Endothelial cell (in vitro differentiated cells): ENCODE data around the gene NTNG2. TPM values are rescaled to one million over a fixed set of nuclear protein-coding genes. Genes with fewer than 3 reads are reported as not detected.

Experiments
- DNase-seq: peaks from one replicate; pipeline ENCODE4 v3.0.0; 2021; ENCODE audit warnings: low spot score
- H3K27ac Mint-ChIP-seq: one replicate; pipeline ENCODE4 v1.8.0; 2021; ENCODE audit warnings: mixed read lengths, inconsistent platforms; ENCODE audit not compliant: unreplicated experiment
- H3K27me3 Mint-ChIP-seq: one replicate; pipeline ENCODE4 v1.8.0; 2021; ENCODE audit warnings: mild to moderate bottlenecking, moderate library complexity, mixed read lengths, inconsistent platforms; ENCODE audit not compliant: unreplicated experiment
- H3K36me3 Mint-ChIP-seq: one replicate; pipeline ENCODE4 v1.8.0; 2021; ENCODE audit warnings: mild to moderate bottlenecking, low read depth, mixed read lengths, inconsistent platforms; ENCODE audit not compliant: unreplicated experiment
- H3K4me1 Mint-ChIP-seq: one replicate; pipeline ENCODE4 v1.8.0; 2021; ENCODE audit warnings: mild to moderate bottlenecking, mixed read lengths, inconsistent platforms; ENCODE audit not compliant: unreplicated experiment
- H3K4me3 Mint-ChIP-seq: one replicate; pipeline ENCODE4 v1.8.0; 2021; ENCODE audit warnings: mild to moderate bottlenecking, mixed read lengths, inconsistent platforms; ENCODE audit not compliant: unreplicated experiment
- H3K9me3 Mint-ChIP-seq: one replicate; pipeline ENCODE4 v1.8.0; 2021; ENCODE audit warnings: mixed read lengths, inconsistent platforms; ENCODE audit not compliant: unreplicated experiment
- total RNA-seq: library from RNA; stranded (reverse); fragmentation: NEBNext Ultra II Directional; extraction: Animal tissue kit (Norgen Biotek cat#: 25700); gene quantifications from one replicate; pipeline ENCODE4 v1.2.1, GENCODE V29; 2021; ENCODE audit not compliant: unreplicated experiment
- TF ChIP-seq, protein P1 (sequence below): fragments of 200-600 bp; sonication (generic); IDR thresholded peaks from one replicate; pipeline ENCODE4 v1.5.0; 2021; ENCODE audit warnings: antibody characterized with exemption; ENCODE audit not compliant: unreplicated experiment

Gene NTNG2
- total RNA-seq, 1 donor from 2014 or later = 0.38 TPM

DNA sequence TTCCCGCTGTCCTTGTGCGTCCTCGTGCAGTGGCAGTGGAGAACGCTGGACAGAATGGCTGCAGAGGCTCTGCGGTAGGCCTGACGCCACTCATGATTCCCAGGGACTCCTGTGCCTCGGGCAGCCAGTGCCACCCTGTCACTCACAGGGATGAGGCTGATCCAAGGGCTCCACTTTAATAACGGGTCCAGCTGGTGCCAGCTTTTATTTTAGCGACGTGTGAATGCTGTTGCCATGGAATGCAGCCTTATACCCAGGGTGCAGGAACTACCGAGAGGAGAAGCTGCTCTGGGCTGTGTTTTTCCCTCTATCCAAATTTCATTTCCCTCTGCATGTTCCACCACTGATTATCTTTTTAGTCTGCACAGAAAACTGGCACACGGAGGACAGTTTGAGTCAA is 15.8 kb upstream of the NTNG2 start:
- Mint-ChIP-seq H3K4me3 (no peak overlapping the region), H3K4me1 (peaks cover 8% of the 10 kb centered on the region), H3K27me3 (peaks cover 4% of the 10 kb centered on the region), H3K36me3 (peaks cover 3% of the 10 kb centered on the region), H3K9me3 (no peaks in the 10 kb centered on the region), H3K27ac (no peak overlapping the region)
- TF ChIP-seq, protein P1, sequence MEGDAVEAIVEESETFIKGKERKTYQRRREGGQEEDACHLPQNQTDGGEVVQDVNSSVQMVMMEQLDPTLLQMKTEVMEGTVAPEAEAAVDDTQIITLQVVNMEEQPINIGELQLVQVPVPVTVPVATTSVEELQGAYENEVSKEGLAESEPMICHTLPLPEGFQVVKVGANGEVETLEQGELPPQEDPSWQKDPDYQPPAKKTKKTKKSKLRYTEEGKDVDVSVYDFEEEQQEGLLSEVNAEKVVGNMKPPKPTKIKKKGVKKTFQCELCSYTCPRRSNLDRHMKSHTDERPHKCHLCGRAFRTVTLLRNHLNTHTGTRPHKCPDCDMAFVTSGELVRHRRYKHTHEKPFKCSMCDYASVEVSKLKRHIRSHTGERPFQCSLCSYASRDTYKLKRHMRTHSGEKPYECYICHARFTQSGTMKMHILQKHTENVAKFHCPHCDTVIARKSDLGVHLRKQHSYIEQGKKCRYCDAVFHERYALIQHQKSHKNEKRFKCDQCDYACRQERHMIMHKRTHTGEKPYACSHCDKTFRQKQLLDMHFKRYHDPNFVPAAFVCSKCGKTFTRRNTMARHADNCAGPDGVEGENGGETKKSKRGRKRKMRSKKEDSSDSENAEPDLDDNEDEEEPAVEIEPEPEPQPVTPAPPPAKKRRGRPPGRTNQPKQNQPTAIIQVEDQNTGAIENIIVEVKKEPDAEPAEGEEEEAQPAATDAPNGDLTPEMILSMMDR = no peak
- DNase-seq = no peak

DNA sequence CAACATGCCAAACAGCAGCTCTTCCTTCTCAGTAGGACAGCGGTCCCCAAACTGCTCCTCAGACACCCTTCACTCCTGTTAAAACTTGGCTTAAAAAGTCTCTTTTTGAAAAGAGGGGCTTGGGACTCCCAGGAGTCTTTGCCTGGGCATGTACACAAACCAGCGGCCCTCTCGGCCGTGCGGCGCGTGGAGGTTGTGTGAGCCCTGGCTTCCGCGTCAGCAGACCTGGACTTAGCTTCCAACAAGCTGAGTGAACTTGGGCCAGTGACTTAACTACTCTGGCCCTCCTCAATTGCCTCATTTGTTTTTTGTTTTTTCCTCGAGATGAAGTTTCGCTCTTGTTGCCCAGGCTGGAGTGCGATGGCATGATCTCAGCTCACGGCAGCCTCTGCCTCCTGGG is 15.3 kb upstream of the NTNG2 start:
- no peak for DNase-seq
- Mint-ChIP-seq H3K4me1 (peaks cover 3% of the 10 kb centered on the region), H3K9me3 (no peaks in the 10 kb centered on the region), H3K27me3 (peaks cover 4% of the 10 kb centered on the region), H3K27ac (no peak overlapping the region), H3K4me3 (no peak overlapping the region), H3K36me3 (peaks cover 3% of the 10 kb centered on the region)
- TF ChIP-seq, protein P1 = no peak

DNA sequence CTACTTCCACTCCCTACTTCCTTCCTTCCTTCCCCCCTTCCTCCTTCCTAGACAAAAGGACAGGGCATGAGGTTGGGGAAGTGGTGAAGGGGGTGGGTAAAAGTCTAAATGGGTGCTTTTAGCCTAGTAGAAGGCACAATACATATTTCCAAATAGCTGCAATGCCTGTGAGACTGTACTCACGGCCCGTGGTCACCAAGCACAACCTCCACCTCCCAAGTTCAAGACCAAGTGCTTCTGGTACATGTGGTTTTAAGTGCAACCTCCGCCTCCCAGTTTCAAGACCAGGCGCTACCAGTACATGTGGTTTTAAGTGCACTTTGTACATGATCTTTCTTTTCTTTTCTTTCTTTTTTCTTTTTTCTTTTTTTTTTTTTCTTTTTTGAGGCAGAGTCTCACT is 14.5 kb upstream of the NTNG2 start:
- H3K36me3 Mint-ChIP-seq = peaks cover 3% of the 10 kb centered on the region
- H3K4me3 Mint-ChIP-seq = no peak overlapping the region
- H3K4me1 Mint-ChIP-seq = no peaks in the 10 kb centered on the region
- TF ChIP-seq, protein P1 = no peak
- H3K27me3 Mint-ChIP-seq = peaks cover 4% of the 10 kb centered on the region
- H3K27ac Mint-ChIP-seq = no peak overlapping the region
- H3K9me3 Mint-ChIP-seq = no peaks in the 10 kb centered on the region
- DNase-seq = no peak

DNA sequence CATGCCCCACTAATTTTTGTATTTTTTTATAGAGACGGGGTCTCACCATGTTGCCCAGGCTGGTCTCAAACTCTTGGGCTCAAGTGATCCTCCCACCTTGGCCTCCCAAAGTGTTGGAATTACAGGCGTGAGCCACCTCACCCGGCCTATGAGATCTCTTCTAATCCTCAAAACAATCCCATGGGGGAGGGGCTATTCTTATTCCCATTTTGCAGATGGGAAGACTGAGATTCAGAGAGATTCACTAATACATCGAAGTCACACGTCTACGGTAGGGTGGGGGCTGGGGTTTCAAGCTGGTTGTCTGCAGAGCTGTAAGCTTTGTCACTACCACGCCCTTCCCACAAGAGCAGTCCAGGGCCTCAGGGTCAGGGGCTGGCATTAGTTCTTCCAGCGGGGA is 14.0 kb upstream of the NTNG2 start:
- DNase-seq = no peak
- no peaks in the 10 kb centered on the region for H3K36me3 Mint-ChIP-seq
- TF ChIP-seq, protein P1 = no peak
- H3K4me3 Mint-ChIP-seq = no peak overlapping the region
- no peak overlapping the region for H3K27ac Mint-ChIP-seq
- H3K4me1 Mint-ChIP-seq = no peaks in the 10 kb centered on the region
- H3K27me3 Mint-ChIP-seq = peaks cover 5% of the 10 kb centered on the region
- no peaks in the 10 kb centered on the region for H3K9me3 Mint-ChIP-seq

DNA sequence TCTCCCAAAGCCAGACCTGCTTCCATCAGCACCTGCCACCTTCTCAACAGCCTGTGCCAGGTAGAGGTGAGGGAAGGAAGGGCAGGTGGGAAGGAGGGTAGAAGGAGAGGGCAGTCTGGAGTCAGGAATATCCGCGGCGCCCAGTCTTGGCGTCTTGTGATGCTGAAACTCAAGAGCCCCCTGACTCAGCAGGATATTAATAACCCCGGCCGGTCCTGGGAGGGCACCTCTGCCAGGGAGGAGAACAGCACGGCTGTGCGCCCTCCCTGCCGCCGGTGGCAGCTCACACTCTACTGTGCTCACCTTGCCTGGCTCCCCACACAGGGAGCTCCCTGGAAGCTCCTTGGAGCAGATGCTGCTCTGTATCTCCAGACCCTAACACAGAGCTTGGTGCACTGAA is 11.6 kb upstream of the NTNG2 start:
- H3K9me3 Mint-ChIP-seq = no peaks in the 10 kb centered on the region
- no peak overlapping the region for H3K27ac Mint-ChIP-seq
- DNase-seq = no peak
- H3K4me1 Mint-ChIP-seq = peaks cover 13% of the 10 kb centered on the region
- TF ChIP-seq, protein P1 = no peak
- H3K27me3 Mint-ChIP-seq = peaks cover 13% of the 10 kb centered on the region
- H3K4me3 Mint-ChIP-seq = no peak overlapping the region
- no peaks in the 10 kb centered on the region for H3K36me3 Mint-ChIP-seq
